Right hindlimb (tissue), 1 donor: ENCODE results near the gene SIPA1L3.
"Not testable (repeated sequence)": the region's sequence is repeated elsewhere in the genome, so short reads cannot be mapped to it uniquely, and the experiment has no call there.

ENCODE experiments used
- DNase-seq: peaks from one replicate; pipeline ENCODE4 v3.0.0-alpha.2; 2018

Gene SIPA1L3

GRCh38 chr19:38221421-38221820 is 314.4 kb downstream of the SIPA1L3 start:
- DNase-seq, result no peak

DNA sequence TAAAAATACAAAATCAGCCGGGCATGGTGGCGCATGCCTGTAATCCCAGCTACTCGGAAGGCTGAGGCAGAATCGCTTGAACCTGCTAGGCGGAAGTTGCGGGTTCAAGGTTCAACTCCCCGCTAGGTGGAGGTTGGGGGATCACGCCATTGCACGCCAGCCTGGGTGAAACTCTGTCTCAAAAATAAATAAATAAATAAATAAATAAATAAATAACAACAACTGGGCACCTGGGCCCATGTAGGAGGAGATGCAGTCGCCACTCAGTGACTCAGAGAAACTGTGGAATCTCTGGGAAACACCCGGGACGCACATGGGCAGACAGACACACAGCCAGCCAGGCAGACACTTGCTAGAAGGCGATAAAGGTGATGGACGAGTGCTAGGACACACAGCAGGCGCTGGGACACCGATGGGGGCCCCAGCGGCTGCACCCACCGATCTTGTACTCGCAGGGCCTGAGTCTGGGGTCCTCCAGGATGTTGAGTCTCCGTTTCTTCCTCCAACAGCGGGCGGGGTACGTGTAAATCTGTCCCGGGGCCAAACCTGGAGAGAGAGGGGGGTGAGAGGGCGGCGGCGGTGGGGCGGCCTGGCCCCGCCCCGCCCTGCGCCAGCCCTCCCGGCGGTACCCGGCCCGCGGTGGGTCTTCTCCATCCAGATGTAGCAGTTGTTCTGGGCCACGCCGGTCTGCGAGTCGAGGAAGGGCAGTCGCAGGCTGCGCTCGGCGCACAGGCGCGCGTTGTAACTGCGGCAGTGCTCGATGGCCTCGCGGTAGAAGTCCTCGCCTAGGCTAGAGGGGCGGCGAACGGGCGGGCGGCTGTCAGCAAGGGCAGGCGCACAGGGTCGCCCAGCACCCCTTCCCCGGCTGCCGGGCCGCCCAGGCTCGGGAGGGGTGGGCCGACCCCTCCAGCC is 315.2 kb downstream of the SIPA1L3 start:
- no peak for DNase-seq

DNA sequence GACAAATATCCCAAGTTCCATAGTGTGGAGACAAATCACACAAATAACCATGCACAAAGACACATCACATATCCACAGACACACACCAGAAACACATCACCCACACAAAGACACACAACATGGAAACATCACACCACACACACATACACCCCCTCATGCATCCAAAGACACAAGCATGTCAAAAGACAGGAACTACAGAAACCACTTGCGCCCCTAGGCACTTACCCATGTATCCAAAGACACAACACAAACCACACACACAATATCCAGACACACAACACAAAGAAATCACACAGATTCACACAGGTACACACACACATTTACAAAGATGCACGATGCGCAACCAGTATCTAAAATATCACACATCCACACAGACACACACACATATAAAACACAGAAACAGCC is 316.1 kb downstream of the SIPA1L3 start:
- DNase-seq, result no peak

DNA sequence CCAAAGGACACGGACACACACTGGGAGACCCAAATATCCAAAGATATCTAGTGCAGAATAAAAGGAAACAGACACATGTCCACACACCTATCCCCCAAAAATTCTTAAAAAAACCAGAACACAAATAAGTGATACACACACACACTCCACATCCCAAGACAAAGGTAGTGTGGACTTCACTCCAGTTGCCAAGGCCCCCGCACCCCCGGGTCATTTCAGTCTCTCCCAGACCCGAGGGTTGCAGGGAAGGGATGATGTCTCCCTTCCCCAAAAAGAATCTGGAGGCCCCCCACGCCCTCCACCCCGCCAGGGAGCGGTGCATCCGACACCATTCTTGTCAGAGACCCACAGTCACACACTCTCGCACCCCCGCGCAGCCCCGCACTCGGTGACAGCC is 316.6 kb downstream of the SIPA1L3 start:
- no peak for DNase-seq

DNA sequence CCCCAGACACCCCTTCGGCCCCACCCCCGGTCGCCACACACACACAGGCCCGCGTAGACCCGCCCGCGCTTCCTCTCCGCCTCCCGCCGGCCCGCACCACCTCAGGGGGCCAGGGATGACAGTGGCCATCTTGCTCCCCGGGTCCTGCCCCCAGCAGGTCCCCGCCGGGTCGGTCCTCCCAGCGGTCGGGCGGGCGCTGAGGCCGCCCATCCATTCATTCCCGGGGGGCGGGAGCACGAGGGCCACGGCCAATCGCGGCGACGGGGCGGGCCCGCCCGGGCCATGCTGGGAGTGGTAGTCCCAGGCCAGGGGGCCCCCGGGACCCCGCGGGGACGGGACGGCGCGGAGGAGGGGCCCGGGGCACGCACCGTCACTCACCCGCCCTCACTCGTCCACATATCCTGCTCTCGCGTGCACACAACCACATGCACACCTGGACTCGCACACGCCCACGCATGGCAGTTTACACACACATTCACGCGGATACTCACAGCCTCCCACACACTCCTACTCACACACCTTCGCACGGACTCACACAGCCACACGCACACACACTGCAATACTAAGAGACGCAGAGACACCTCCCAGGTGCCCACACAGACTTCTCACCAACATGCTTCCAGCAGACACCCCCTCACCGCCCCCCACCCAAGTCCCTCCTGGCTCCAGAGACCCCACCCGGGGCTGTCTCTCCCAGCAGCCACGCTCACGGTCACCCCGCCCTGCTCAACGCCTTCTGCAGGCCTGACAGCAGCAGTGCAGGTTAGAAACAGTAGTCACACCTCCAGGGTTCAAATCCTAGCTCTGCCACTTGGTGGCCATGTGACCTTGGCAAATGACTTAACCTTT is 317.2 kb downstream of the SIPA1L3 start, which contains the start of gene DPF1:
Gene DPF1 (minus strand): TSS at position 209 of the 849 bp plus-strand sequence. CDS start 80 bp downstream, at position 129.
- peak; percentile 90 for DNase-seq

GRCh38 chr19:38224863-38225218 is 317.8 kb downstream of the SIPA1L3 start:
- DNase-seq, result not testable (repeated sequence)

- DNase-seq, result no peak
Observed at GRCh38 chr19:38227287-38228004, 320.4 kb downstream of the SIPA1L3 start.

DNA sequence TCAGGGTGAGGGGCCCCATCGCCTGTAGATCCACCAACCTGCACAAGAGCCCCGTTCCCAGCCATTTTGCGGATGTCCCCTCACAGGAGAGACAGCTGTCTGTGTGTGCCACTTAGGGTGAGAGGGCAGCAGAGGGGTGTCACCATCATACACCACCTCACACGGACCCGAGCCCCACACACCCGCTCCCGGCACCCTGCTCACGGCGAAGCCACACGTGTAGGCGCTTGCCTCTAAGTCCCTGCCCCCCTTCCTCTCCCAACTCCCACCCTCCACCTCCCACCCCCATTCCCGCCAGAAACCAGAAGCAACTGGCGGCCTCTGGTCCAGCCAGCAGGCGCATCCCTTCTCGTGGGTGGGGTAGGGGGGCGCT is 321.0 kb downstream of the SIPA1L3 start:
- DNase-seq, result no peak

DNA sequence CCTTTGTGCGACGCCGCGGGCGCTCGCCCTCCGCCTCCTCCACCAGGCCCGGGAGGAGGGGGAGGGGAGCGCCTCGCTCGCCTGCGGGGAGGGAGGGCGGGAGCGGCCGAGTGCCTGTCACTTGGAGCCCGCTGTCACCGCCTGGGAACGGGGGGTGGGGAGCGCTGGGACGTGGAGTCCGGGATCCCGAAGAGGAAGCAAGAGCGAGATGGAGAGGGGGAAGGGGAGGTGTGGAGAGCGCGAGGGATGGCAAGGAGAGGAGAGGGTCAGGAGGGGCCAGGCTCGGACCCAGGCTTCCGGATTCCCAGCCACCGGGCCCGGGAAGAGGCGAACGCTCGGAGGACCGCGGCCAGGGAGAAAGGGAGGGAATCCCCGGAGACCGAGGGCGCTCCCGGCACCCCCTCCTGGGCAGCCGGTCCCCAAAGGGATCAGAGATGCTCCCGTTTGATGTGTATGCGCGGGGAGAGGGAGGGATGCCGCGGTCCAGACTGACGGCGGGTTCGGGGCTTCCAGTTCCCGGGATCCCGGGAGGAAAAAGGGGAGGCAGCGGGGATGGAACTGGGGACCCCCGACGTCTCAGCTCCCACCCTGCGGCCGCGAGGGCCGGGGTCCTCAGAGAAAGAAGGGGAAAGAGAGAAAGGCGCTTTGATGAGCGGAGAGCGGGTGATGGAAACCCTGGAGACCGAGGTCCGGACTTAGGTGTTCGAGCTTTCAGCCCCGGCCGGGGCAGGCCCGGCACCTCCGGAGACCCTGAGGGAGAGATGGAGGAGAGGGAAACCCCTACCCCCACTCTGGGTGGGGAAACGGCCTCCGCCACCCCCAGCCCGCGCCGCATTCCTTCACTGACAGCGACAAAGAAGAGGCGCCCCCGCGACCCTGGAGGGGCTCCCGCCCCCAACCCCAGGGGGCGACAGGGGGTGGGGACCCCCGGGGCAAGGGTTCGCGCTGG is 321.8 kb downstream of the SIPA1L3 start:
- DNase-seq, result no peak

DNA sequence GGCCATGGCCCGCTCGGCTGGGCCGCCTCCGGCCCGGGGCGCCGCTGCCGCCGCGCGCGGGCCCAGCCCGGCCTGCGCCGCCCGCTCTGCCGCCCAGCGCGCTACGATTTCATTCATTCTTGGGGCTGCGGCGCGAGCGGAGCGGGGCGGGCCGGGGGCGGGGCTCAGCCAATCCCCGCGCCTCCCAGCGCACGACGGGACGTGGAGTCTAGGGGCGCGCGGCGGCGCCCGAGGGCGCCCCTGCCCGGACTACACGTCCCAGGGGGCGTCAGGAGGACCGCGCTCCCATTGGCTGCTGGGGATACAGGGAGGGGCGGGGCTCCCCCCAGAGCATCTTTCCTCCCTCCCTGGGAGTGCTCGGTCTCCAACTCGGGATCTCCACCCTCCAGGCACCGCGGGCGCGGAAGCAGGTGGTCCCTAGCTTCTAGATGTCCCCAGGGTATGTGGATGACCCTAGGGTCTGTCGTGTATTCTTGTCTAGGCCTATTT is 322.6 kb downstream of the SIPA1L3 start:
- peak; percentile 78 for DNase-seq

GRCh38 chr19:38230506-38231133 is 323.6 kb downstream of the SIPA1L3 start:
- not testable (repeated sequence) for DNase-seq

DNA sequence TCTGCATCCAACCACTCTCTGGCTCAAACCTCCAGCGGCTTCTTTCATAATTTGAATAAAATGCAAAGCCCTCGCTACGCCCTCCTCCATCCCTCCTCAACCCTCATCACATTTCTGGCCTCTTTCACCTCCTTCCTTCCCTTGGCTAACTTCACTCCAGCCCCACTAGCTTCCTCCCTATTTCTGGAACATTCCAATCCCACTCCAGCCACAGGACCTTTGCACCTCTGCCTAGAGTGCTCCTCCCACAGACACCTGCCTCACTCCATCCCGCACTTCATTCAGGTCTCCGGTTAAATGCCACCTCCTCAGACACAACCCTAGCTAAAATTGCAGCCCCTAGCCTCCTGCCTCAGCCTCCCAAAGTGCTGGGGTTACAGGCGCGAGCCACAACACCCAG is 324.9 kb downstream of the SIPA1L3 start:
- DNase-seq, result no peak

DNA sequence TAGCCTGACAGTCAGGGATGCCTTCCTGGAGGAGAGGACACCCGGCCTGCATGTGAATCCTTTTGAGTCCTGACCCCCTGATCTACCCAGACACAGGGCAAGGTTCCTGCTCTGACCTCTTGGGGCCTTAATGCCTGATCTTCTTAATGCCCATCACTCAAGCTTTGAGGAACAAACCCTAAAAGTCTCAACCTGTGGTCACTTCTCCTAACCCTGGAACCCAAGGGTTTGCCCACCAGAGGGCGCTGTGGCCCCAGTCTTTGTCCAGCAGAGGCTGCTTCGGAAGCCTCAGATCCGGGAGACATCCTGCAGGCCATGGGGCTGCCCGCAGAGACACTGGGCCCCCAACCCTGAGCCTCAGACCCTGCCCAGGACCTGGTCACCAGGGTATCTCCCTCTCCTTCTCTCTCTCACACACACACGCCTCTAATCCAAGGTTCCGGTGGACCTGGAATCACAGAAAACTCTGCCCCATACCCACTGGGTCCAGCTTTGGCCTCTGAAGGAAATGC is 326.8 kb downstream of the SIPA1L3 start:
- DNase-seq, result peak; percentile 75

DNA sequence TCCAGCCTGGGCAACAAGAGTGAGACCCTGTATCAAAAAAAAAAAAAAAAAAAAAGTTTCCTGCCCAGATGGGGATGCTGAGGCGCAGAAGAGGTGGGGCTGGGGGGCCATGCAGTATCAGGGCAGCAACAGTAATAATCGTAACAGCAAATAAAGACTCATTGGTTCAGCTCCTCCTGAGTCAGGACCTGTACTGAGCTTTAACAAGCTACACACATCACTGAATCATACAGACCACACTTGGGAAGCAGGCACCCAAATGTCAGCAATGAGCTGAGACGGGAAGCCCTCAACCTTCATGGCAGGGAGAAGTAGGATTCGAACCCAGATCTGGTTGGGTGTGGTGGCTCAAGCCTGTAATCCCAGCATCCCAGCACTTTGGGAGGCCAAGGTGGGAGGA is 327.6 kb downstream of the SIPA1L3 start:
- no peak for DNase-seq

GRCh38 chr19:38239816-38240215 is 332.8 kb downstream of the SIPA1L3 start:
- no peak for DNase-seq

DNA sequence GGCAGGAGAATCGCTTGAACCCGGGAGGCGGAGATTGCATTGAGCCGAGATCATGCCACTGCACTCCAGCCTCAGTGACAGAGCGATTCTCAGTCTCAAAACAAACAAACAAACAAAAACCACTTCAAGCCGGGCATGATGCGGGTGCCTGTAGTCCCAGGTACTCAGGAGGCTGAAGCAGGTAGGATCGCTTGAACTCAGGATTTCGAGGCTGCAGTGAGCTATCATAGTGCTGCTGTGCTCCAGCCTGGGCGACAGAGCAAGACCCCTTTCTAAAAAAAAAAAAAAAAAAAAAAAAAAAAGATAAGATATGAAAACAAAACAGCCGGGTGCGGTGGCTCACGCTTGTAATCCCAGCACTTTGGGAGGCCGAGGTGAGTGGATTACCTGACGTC is 336.3 kb downstream of the SIPA1L3 start:
- DNase-seq, result no peak

DNA sequence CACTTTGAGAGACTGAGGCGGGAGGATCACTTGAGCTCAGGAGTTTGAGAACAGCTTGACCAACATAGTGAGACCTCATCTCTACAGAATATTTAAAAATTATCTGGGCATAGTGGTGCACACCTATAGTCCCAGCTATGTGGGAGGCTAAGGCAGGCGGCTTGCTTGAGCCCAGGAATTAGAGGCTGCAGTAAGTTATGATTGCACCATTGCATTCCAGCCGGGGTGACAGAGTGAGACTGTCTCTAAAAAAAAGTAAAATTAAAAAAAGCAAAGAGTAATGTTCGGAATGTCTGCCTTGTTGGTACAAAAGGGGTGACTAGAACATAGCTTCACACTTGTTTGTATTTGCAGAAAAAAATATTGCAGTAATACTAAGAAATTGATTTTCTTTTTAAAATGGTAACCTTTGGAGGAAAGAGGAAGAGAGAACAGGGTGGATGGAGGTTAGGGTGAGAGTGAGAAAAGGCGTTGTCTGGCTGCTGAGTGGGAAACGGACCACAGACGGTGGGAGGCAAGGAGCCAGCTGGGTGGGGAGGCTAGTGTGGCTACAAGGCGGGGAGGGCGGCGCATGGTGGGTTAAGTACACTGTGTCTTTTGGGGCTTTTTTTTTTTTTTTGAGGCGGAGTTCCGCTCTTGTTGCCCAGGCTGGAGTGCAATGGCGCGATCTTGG is 339.0 kb downstream of the SIPA1L3 start:
- DNase-seq, result no peak

DNA sequence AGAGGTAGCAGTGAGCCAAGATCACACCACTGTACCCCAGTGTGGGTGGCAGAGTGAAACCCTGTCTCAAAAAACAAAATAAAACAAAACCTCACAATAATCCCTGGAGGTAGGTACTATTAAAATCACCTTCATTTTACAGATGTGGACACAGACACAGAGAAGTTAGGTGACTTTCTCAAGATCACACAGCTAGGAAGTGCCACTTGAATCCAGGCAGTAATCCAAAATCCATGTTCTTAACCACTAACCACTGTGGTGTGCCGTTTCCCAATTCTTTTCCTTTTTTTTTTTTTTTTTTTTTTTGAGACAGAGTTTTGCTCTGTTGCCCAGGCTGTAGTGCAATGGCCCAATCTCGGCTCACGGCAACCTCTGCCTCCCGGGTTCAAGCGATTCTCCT is 340.1 kb downstream of the SIPA1L3 start:
- DNase-seq, result no peak

DNA sequence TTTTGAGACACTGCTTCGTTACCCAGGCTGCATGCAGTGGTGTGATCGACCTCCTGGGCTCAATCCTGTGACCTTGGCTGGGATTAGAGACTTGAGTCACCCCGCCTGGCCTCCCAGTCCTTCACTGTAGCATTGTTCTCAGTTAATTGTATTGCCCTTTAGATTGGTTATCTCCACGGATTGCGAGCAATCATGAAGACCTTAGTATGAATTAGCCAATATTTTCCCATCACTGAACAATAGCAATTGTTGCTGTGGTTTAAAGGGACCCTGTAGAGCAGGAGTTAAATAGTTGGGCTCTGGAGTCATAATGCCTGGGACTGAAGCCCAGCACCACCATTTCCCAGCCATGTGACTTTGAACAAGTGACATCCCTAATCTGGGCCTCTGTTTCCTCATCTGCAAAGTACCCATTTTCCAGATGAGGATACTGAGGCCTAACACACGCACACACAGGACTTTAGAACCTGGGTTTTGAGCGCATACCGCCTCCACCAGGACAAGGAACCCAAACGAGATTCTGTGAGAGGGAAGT is 340.8 kb downstream of the SIPA1L3 start:
- DNase-seq, result no peak

GRCh38 chr19:38248421-38248820 is 341.4 kb downstream of the SIPA1L3 start:
- DNase-seq, result no peak
